A549 (cell line): ENCODE measurements around the gene ABCF3. TPM values are rescaled to one million over a fixed set of nuclear protein-coding genes. Genes with fewer than 3 reads are reported as not detected.

Source experiments
- ATAC-seq, 2 experiments: fragments of 200-7000 bp in 1 of 2; fragments of >200 bp in 1 of 2; cut with Nextera tagmentation in 1 of 2; cut with Tn5 transposase in 1 of 2; 3 replicates each; pipeline versions ENCODE4 v1.8.0 to v1.9.1; 2018 to 2020; ENCODE audit warnings: mild to moderate bottlenecking in 1 of 2, moderate library complexity in 1 of 2
- CTCF ChIA-PET: fragments of 300-600 bp; sonication (Branson Sonifier 250); formaldehyde crosslinking; extraction: SDS; loops from one replicate; lab custom pipeline; 2021; ENCODE audit warnings: antibody characterized with exemption, inconsistent platforms; lab: Yijun Ruan, JAX
- POLR2A ChIA-PET: fragments of 350-600 bp; formaldehyde crosslinking; extraction: SDS; loops from one replicate; lab custom pipeline; 2021; ENCODE audit warnings: antibody characterized with exemption, inconsistent platforms; lab: Yijun Ruan, JAX
- DNase-seq, 2 experiments: peaks; one replicate each; pipeline versions ENCODE4 v3.0.0 to v3.0.0-alpha.2; 2011 to 2016; ENCODE audit warnings: low read depth in 1 of 2, low spot score in 1 of 2
- FAIRE-seq: peaks from 2 replicates; lab custom pipeline; 2011; peaks lifted over from hg19 to GRCh38; lab: Jason Lieb, UNC
- H3K27ac ChIP-seq, 2 experiments: fragments of >200 bp; sonication (Bioruptor Twin); formaldehyde crosslinking; 3 replicates each; pipeline ENCODE4 v1.5.1; 2016 to 2017
- H3K4me1 ChIP-seq: fragments of >200 bp; sonication (Bioruptor Twin); formaldehyde crosslinking; 3 replicates; pipeline ENCODE4 v1.6.1; 2016
- H3K4me2 ChIP-seq: fragments of >200 bp; sonication (Bioruptor Twin); formaldehyde crosslinking; 3 replicates; pipeline ENCODE4 v1.6.1; 2016
- H3K4me3 ChIP-seq: fragments of >200 bp; sonication (Bioruptor Twin); formaldehyde crosslinking; 3 replicates; pipeline ENCODE4 v1.5.1; 2016
- H3K9me3 ChIP-seq: fragments of >200 bp; sonication (Bioruptor Twin); formaldehyde crosslinking; 3 replicates; pipeline ENCODE4 v1.6.1; 2016
- BHLHE40 ChIP-seq: IDR thresholded peaks from 2 replicates; pipeline ENCODE4 v1.6.1; 2012; ENCODE audit warnings: low read depth, low read length, inconsistent platforms
- CBX8 ChIP-seq: fragments of 200-600 bp; sonication (generic); IDR thresholded peaks from 2 replicates; pipeline ENCODE4 v1.6.1; 2016
- CHD2 ChIP-seq: fragments of 150-350 bp; IDR thresholded peaks from 2 replicates; pipeline ENCODE4 v1.6.1; 2014; ENCODE audit warnings: low read length; ENCODE audit not compliant: partially characterized antibody
- CHD4 ChIP-seq: fragments of 200-600 bp; sonication (generic); IDR thresholded peaks from 2 replicates; pipeline ENCODE4 v1.6.1; 2016; ENCODE audit warnings: antibody characterized with exemption, mild to moderate bottlenecking, borderline replicate concordance
- EHF ChIP-seq: fragments of 250-450 bp; sonication (Bioruptor Pico); IDR thresholded peaks from 2 replicates; pipeline ENCODE4 v1.5.0; 2020; ENCODE audit warnings: mild to moderate bottlenecking
- FOXS1 ChIP-seq: fragments of 250-450 bp; sonication (Bioruptor Pico); IDR thresholded peaks from 2 replicates; pipeline ENCODE4 v1.5.0; 2020; ENCODE audit warnings: mild to moderate bottlenecking, moderate library complexity
- GATA3 ChIP-seq: IDR thresholded peaks from 2 replicates; pipeline ENCODE4 v1.6.1; 2012; ENCODE audit warnings: borderline replicate concordance
- HDAC2 ChIP-seq: fragments of 200-600 bp; sonication (generic); IDR thresholded peaks from 2 replicates; pipeline ENCODE4 v1.6.1; 2016
- HOXB13 ChIP-seq: fragments of 250-450 bp; sonication (Bioruptor Pico); IDR thresholded peaks from 2 replicates; pipeline ENCODE4 v1.5.0; 2020; ENCODE audit warnings: low read depth, mild to moderate bottlenecking, moderate library complexity
- HOXB5 ChIP-seq: fragments of 250-450 bp; sonication (Bioruptor Pico); IDR thresholded peaks from 2 replicates; pipeline ENCODE4 v1.5.0; 2020; ENCODE audit warnings: mild to moderate bottlenecking, moderate library complexity
- JUN ChIP-seq, 2 experiments: fragments of >200 bp; sonication (Bioruptor Twin); formaldehyde crosslinking; IDR thresholded peaks; 2 replicates in 1 of 2; 3 replicates in 1 of 2; pipeline ENCODE4 v1.6.1; 2016 to 2017
- KDM1A ChIP-seq: fragments of 200-600 bp; sonication (generic); IDR thresholded peaks from 2 replicates; pipeline ENCODE4 v1.6.1; 2016; ENCODE audit warnings: low read depth, mild to moderate bottlenecking
- PHF8 ChIP-seq: fragments of 200-600 bp; sonication (generic); IDR thresholded peaks from 2 replicates; pipeline ENCODE4 v1.6.1; 2016; ENCODE audit warnings: low read depth, mild to moderate bottlenecking, antibody characterized with exemption, moderate library complexity, borderline replicate concordance
- POLR2A ChIP-seq: IDR thresholded peaks from 2 replicates; pipeline ENCODE4 v1.6.1; 2012; ENCODE audit warnings: mild to moderate bottlenecking, low read length
- RAD21 ChIP-seq, 2 experiments: fragments of >200 bp in 1 of 2; sonication (Bioruptor Twin) in 1 of 2; formaldehyde crosslinking in 1 of 2; IDR thresholded peaks in 1 of 2; conservative IDR thresholded peaks in 1 of 2; 2 replicates in 1 of 2; 3 replicates in 1 of 2; pipeline ENCODE4 v1.6.1; 2012 to 2018; ENCODE audit warnings: inconsistent platforms in 1 of 2
- RARB ChIP-seq: fragments of 250-450 bp; sonication (Bioruptor Pico); IDR thresholded peaks from 2 replicates; pipeline ENCODE4 v1.8.0; 2021; ENCODE audit warnings: mild to moderate bottlenecking, moderate library complexity
- RCOR1 ChIP-seq: fragments of 150-350 bp; IDR thresholded peaks from 2 replicates; pipeline ENCODE4 v1.6.1; 2014; ENCODE audit warnings: antibody characterized with exemption, low read length, low read depth
- RFX5 ChIP-seq: fragments of 450-650 bp; IDR thresholded peaks from 2 replicates; pipeline ENCODE4 v1.7.1; 2014; ENCODE audit warnings: antibody characterized with exemption, mild to moderate bottlenecking, moderate library complexity
- RNF2 ChIP-seq: fragments of 200-600 bp; sonication (generic); IDR thresholded peaks from 2 replicates; pipeline ENCODE4 v1.6.1; 2016; ENCODE audit warnings: low read depth, mild to moderate bottlenecking, antibody characterized with exemption, moderate library complexity, borderline replicate concordance
- SMC3 ChIP-seq: fragments of >200 bp; sonication (Bioruptor Twin); formaldehyde crosslinking; IDR thresholded peaks from 3 replicates; pipeline ENCODE4 v1.6.1; 2018; ENCODE audit warnings: inconsistent platforms
- SREBF2 ChIP-seq: fragments of 450-650 bp; IDR thresholded peaks from 2 replicates; pipeline ENCODE4 v1.6.1; 2014; ENCODE audit warnings: mild to moderate bottlenecking, moderate library complexity
- ZC3H11A ChIP-seq: fragments of 450-650 bp; IDR thresholded peaks from 2 replicates; pipeline ENCODE4 v1.6.1; 2014; ENCODE audit warnings: antibody characterized with exemption, mild to moderate bottlenecking
- ZFP36 ChIP-seq: fragments of 450-650 bp; IDR thresholded peaks from 2 replicates; pipeline ENCODE4 v1.6.1; 2014; ENCODE audit warnings: borderline replicate concordance; ENCODE audit not compliant: partially characterized antibody
- ZNF302 ChIP-seq: fragments of 250-450 bp; sonication (Bioruptor Pico); IDR thresholded peaks from 2 replicates; pipeline ENCODE4 v1.9.0; 2021; ENCODE audit warnings: inconsistent platforms, mild to moderate bottlenecking, moderate library complexity
- ZSCAN20 ChIP-seq: fragments of 250-450 bp; sonication (Bioruptor Pico); IDR thresholded peaks from 2 replicates; pipeline ENCODE4 v1.8.0; 2022; ENCODE audit warnings: mild to moderate bottlenecking, moderate library complexity
- WGBS: methylation state at CpG from one replicate; pipeline ENCODE4 v1.1.6; 2017; ENCODE audit errors: missing lambda C conversion rate; 5-methylcytosine and 5-hydroxymethylcytosine counted together
- polyA plus RNA-seq, 4 experiments: library from polyadenylated mRNA; depleted of rRNA in 3 of 4; stranded (reverse); fragments of >200 nt; fragmentation: RNase III in 1 of 4; extraction: RNeasy Plus Mini Kit Qiagen cat#74134 plus additional on column Dnase treatment in 1 of 4; gene quantifications; 2 replicates in 3 of 4; 3 replicates in 1 of 4; pipeline ENCODE4 v1.2.3, GENCODE V29; 2011 to 2017
- TF ChIP-seq, protein P1 (sequence below): fragments of 450-650 bp; IDR thresholded peaks from 2 replicates; pipeline ENCODE4 v1.6.1; 2014; ENCODE audit warnings: antibody characterized with exemption
- TF ChIP-seq, protein P2 (sequence below): IDR thresholded peaks from 2 replicates; pipeline ENCODE4 v1.6.1; 2012; ENCODE audit warnings: low read depth, borderline replicate concordance
- TF ChIP-seq, protein P3 (sequence below): IDR thresholded peaks from 2 replicates; pipeline ENCODE4 v1.6.1; 2012
- TF ChIP-seq, protein P4 (sequence below): fragments of 150-350 bp; IDR thresholded peaks from 2 replicates; pipeline ENCODE4 v1.6.1; 2014; ENCODE audit warnings: low read depth, mild to moderate bottlenecking, low read length
- TF ChIP-seq, protein P5 (sequence below): IDR thresholded peaks from 2 replicates; pipeline ENCODE4 v1.6.1; 2012

Gene ABCF3
- polyA plus RNA-seq, 2 of the 4 experiments (the other 2 are of a cell fraction) = 35.3 to 46.6 TPM

DNA sequence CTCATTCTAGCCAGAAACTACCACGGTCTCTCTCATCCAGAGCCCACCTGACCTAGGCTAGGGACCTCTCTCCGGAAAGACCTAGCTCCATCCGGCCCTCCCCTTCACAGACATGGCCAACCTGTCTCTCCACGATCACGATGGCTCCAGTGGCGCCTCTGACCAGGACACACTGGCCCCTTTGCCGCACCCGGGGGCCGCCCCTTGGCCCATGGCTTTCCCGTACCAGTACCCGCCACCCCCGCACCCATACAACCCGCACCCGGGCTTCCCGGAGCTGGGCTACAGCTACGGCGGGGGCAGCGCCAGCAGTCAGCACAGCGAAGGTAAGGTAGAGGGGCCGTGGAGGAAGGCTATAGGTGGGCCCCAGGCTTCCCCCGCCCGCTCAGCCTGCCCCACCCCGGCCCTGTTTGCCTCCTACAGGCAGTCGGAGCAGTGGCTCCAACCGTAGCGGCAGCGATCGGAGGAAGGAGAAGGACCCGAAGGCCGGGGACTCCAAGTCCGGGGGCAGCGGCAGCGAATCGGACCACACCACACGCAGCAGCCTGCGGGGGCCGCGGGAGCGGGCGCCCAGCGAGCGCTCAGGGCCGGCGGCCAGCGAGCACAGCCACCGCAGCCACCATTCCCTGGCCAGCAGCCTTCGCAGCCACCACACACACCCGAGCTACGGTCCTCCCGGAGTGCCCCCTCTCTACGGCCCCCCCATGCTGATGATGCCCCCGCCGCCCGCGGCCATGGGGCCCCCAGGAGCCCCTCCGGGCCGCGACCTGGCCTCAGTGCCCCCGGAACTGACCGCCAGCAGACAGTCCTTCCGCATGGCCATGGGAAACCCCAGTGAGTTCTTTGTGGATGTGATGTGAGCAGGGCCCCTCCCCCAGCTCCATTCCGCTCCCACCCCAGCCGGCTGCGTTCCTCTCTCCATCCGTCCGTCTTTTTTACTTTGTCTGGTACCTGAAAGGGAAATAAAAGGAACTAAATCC, 15.8 kb upstream of the ABCF3 start (continued):
- TF ChIP-seq, protein P1, sequence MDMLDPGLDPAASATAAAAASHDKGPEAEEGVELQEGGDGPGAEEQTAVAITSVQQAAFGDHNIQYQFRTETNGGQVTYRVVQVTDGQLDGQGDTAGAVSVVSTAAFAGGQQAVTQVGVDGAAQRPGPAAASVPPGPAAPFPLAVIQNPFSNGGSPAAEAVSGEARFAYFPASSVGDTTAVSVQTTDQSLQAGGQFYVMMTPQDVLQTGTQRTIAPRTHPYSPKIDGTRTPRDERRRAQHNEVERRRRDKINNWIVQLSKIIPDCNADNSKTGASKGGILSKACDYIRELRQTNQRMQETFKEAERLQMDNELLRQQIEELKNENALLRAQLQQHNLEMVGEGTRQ = no peak
- TF ChIP-seq, protein P2, sequence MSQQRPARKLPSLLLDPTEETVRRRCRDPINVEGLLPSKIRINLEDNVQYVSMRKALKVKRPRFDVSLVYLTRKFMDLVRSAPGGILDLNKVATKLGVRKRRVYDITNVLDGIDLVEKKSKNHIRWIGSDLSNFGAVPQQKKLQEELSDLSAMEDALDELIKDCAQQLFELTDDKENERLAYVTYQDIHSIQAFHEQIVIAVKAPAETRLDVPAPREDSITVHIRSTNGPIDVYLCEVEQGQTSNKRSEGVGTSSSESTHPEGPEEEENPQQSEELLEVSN = no peak
- no peak for TF ChIP-seq JUN (IDR thresholded peaks at IDR 0.05)
- no peak for TF ChIP-seq CHD4
- TF ChIP-seq, protein P3, sequence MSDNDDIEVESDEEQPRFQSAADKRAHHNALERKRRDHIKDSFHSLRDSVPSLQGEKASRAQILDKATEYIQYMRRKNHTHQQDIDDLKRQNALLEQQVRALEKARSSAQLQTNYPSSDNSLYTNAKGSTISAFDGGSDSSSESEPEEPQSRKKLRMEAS = no peak
- TF ChIP-seq PHF8 = no peak
- TF ChIP-seq ZC3H11A = no peak

DNA sequence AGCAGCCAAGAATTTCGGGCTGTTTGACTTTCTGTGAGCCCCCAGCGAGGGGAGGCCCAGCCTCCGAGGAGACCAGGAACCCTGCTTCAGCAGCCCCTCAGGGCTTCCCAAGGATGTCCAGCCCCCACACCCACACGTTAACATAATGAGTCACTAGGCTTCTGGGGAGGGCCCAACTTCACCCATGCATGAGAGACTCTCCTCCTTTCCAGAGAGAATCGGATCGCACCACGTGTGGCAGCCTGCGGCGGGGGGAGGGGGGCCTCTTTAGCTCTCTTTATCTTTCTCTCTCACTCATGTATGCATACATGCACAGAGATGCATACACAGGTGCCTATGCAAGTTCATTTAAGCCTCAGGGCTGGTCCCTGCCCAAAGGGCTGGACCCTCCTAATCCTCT, 14.4 kb upstream of the ABCF3 start:
- ChIA-PET CTCF (interaction anchor here (1.0 to 1.4 kb wide), 3 partner anchors 11 to 19 kb away, joined by 3 read pairs; partner anchors contain the start of gene DVL3), POLR2A (no interaction called here)
- TF ChIP-seq, protein P4, sequence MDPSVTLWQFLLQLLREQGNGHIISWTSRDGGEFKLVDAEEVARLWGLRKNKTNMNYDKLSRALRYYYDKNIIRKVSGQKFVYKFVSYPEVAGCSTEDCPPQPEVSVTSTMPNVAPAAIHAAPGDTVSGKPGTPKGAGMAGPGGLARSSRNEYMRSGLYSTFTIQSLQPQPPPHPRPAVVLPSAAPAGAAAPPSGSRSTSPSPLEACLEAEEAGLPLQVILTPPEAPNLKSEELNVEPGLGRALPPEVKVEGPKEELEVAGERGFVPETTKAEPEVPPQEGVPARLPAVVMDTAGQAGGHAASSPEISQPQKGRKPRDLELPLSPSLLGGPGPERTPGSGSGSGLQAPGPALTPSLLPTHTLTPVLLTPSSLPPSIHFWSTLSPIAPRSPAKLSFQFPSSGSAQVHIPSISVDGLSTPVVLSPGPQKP = no peak
- TF ChIP-seq EHF (CRISPR knock-in tag) (no peak), KDM1A (no peak), CBX8 (no peak), RAD21 (conservative IDR thresholded peaks at IDR 0.05 in 1 of 2, IDR thresholded peaks at IDR 0.05 in 1 of 2) (no peak), GATA3 (no peak), CHD2 (no peak), ZFP36 (no peak)
- TF ChIP-seq, protein P5, sequence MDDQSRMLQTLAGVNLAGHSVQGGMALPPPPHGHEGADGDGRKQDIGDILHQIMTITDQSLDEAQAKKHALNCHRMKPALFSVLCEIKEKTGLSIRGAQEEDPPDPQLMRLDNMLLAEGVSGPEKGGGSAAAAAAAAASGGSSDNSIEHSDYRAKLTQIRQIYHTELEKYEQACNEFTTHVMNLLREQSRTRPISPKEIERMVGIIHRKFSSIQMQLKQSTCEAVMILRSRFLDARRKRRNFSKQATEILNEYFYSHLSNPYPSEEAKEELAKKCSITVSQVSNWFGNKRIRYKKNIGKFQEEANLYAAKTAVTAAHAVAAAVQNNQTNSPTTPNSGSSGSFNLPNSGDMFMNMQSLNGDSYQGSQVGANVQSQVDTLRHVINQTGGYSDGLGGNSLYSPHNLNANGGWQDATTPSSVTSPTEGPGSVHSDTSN = no peak
- TF ChIP-seq, protein P2 = no peak
- Histone ChIP-seq H3K4me1 (peaks cover 6% of the 10 kb centered on the region; the same call in 2 of the 3 replicates), H3K9me3 (no peaks in the 10 kb centered on the region), H3K27ac (no peak overlapping the region), H3K4me3 (no peak overlapping the region), H3K4me2 (no peak overlapping the region)
- ATAC-seq = no peak
- 78% methylated on average over 9 of the region's 9 CpGs for WGBS
- no peak for DNase-seq
- no peak for FAIRE-seq

DNA sequence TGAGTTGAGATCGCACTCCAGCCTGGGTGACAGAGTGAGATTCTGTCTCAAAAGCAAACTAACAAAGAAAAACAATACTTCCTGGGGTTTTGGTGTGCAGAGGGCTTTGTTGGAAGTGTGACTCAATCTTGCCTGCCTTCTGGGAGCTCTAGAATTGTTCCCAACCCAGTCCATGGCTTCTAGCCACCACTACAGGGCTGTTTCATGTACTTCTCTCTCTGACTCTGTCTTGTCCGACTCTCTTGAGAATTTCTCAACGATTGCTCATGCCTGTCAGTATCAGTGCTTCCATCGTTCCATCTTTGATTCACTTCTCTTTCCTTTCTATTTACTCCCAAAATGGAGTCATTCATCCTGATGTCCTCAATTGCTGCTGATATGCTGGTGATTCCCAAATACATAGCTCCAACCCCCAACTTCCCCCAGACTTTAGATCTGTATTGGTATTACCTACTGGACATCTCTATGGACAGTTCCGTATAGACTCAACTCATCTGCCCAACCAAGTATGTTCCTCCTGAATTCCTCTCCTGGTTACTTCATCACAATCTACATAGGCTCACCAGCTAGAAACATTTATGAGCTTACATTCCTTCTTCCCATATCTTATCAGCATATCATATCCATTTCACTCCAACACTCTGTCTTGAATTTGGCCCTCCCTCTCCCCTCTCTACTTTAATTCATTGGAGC, 13.2 kb upstream of the ABCF3 start:
- POLR2A ChIA-PET = no interaction called here
- DNase-seq = no peak
- Histone ChIP-seq H3K4me3 (no peak overlapping the region), H3K4me1 (peaks cover 15% of the 10 kb centered on the region), H3K4me2 (no peak overlapping the region), H3K9me3 (no peaks in the 10 kb centered on the region), H3K27ac (no peak overlapping the region)
- 85% methylated on average over 5 of the region's 5 CpGs for WGBS
- no peak for FAIRE-seq
- CTCF ChIA-PET = interaction anchor here (0.5 to 1.8 kb wide), 7 partner anchors 8 to 87 kb away, joined by 3 to 5 read pairs (median 3); partner anchors contain the start of genes DVL3 and EEF1AKMT4
- no peak for ATAC-seq
- TF ChIP-seq HOXB13 (CRISPR knock-in tag) (no peak), RNF2 (no peak), POLR2A (no peak), ZSCAN20 (no peak), RAD21 (conservative IDR thresholded peaks at IDR 0.05 in 1 of 2, IDR thresholded peaks at IDR 0.05 in 1 of 2) (no peak), HDAC2 (no peak), GATA3 (no peak), ZNF302 (CRISPR knock-in tag) (no peak), FOXS1 (CRISPR knock-in tag) (no peak), RFX5 (no peak), RARB (no peak), PHF8 (no peak), SREBF2 (no peak), BHLHE40 (no peak), RCOR1 (no peak), HOXB5 (no peak), SMC3 (no peak)
